A673 (cell line): Measurements from ENCODE around the gene DSCAM. TPM values are rescaled to one million over a fixed set of nuclear protein-coding genes. Genes with fewer than 3 reads are reported as not detected.

Experiments used
- BruUV-seq: library from RNA; stranded (reverse); fragments of 400-500 nt; replicated peaks from 2 replicates; lab custom pipeline; 2021; lab: Mats Ljungman, UMichigan
- CTCF ChIA-PET: fragments of 300-600 bp; sonication (Branson Sonifier 250); formaldehyde crosslinking; loops from one replicate; lab custom pipeline; 2022; ENCODE audit warnings: antibody characterized with exemption; lab: Charles Lee
- POLR2A ChIA-PET: fragments of 300-600 bp; sonication (Branson Sonifier 250); formaldehyde crosslinking; loops from one replicate; lab custom pipeline; 2022; ENCODE audit warnings: antibody characterized with exemption; ENCODE audit not compliant: low non-redundant PET; lab: Charles Lee
- DNase-seq: peaks from one replicate; pipeline ENCODE4 v3.0.0-alpha.2; 2015; ENCODE audit warnings: low spot score
- H3K27ac ChIP-seq: fragments of 200-600 bp; sonication (generic); 2 replicates; pipeline ENCODE4 v1.5.1; 2016; ENCODE audit warnings: mixed run types, low read depth, mild to moderate bottlenecking, mixed read lengths, antibody characterized with exemption, low read length; ENCODE audit not compliant: poor library complexity, severe bottlenecking
- H3K27me3 ChIP-seq: fragments of 200-600 bp; sonication (generic); replicated peaks from 2 replicates; pipeline ENCODE4 v1.6.1; 2017; ENCODE audit warnings: mixed run types, low read depth, mild to moderate bottlenecking, mixed read lengths, antibody characterized with exemption, low read length; ENCODE audit not compliant: insufficient read depth, poor library complexity
- H3K36me3 ChIP-seq: fragments of 200-600 bp; sonication (generic); 2 replicates; pipeline ENCODE4 v1.6.1; 2016; ENCODE audit warnings: mixed run types, mild to moderate bottlenecking, mixed read lengths, antibody characterized with exemption, low read length; ENCODE audit not compliant: insufficient read depth, poor library complexity, severe bottlenecking
- H3K4me1 ChIP-seq: fragments of 200-600 bp; sonication (generic); 2 replicates; pipeline ENCODE4 v1.6.1; 2017; ENCODE audit warnings: mixed run types, mild to moderate bottlenecking, mixed read lengths, antibody characterized with exemption, low read length; ENCODE audit not compliant: insufficient read depth, poor library complexity, severe bottlenecking
- H3K4me3 ChIP-seq: fragments of 200-600 bp; sonication (generic); 2 replicates; pipeline ENCODE4 v1.5.1; 2016; ENCODE audit warnings: low read depth, mixed run types, mild to moderate bottlenecking, mixed read lengths, low read length; ENCODE audit not compliant: poor library complexity, severe bottlenecking
- H3K9me3 ChIP-seq: fragments of 200-600 bp; sonication (generic); 2 replicates; pipeline ENCODE4 v1.6.1; 2016; ENCODE audit warnings: mixed run types, low read depth, mild to moderate bottlenecking, mixed read lengths, antibody characterized with exemption, low read length; ENCODE audit not compliant: poor library complexity, severe bottlenecking
- CTCF ChIP-seq: fragments of 300-800, 200-600 bp; sonication (generic); conservative IDR thresholded peaks from 2 replicates; pipeline ENCODE4 v1.5.1; 2017; ENCODE audit warnings: low read depth, mild to moderate bottlenecking, antibody characterized with exemption, low read length, moderate library complexity, mixed read lengths
- EZH2 ChIP-seq: fragments of 200-600 bp; sonication (generic); IDR thresholded peaks from 2 replicates; pipeline ENCODE4 v1.6.1; 2017; ENCODE audit warnings: borderline replicate concordance, low read depth, mild to moderate bottlenecking, mixed read lengths, antibody characterized with exemption, low read length; ENCODE audit not compliant: poor library complexity, severe bottlenecking
- intact Hi-C: fragments of 100-400 bp; cut with micrococcal nuclease; formaldehyde crosslinking; loops from one replicate; pipeline ENCODE4 v1.10.0; 2022; ENCODE audit not compliant: unreplicated experiment
- total RNA-seq: library from RNA; stranded (reverse); gene quantifications from 2 replicates; pipeline ENCODE4 v1.2.3, GENCODE V29; 2021

DSCAM gene
- total RNA-seq, 1 experiment from 2014 or later: not detected

- ChIA-PET CTCF (no interaction called here), POLR2A (no interaction called here)
- H3K4me3 ChIP-seq: no peak overlapping the region
- no peak for DNase-seq
- H3K27me3 ChIP-seq: no peaks in the 10 kb centered on the region
- H3K4me1 ChIP-seq: no peaks in the 10 kb centered on the region
- no peak for TF ChIP-seq CTCF
- peaks cover 23% of the 10 kb centered on the region for H3K9me3 ChIP-seq
- intact Hi-C loops: loop anchor here (10.0 kb wide), 1 partner anchor 60 kb away; no protein-coding TSS in a partner anchor
- H3K36me3 ChIP-seq: no peaks in the 10 kb centered on the region
- BruUV-seq: no TSS peak
- no peak overlapping the region for H3K27ac ChIP-seq
Measured at GRCh38 chr21:40294345-40294744, 552.6 kb downstream of the DSCAM start.

GRCh38 chr21:40291560-40291959 is 555.4 kb downstream of the DSCAM start:
- intact Hi-C loops: loop anchor here (10.0 kb wide), 1 partner anchor 57 kb away; no protein-coding TSS in a partner anchor
- TF ChIP-seq CTCF (no peak), EZH2 (no peak)
- Histone ChIP-seq H3K27ac (no peak overlapping the region), H3K27me3 (no peaks in the 10 kb centered on the region), H3K9me3 (peaks cover 32% of the 10 kb centered on the region), H3K4me1 (no peaks in the 10 kb centered on the region), H3K4me3 (no peak overlapping the region), H3K36me3 (no peaks in the 10 kb centered on the region)
- CTCF ChIA-PET: no interaction called here
- no peak for DNase-seq
- no TSS peak for BruUV-seq
- POLR2A ChIA-PET: no interaction called here

GRCh38 chr21:40284409-40284808 is 562.5 kb downstream of the DSCAM start:
- ChIA-PET CTCF (no interaction called here), POLR2A (no interaction called here)
- no peaks in the 10 kb centered on the region for H3K4me1 ChIP-seq
- H3K4me3 ChIP-seq: no peak overlapping the region
- BruUV-seq: no TSS peak
- H3K36me3 ChIP-seq: no peaks in the 10 kb centered on the region
- no peak for TF ChIP-seq CTCF
- no peak for TF ChIP-seq EZH2
- DNase-seq: no peak
- peaks cover 41% of the 10 kb centered on the region for H3K9me3 ChIP-seq
- H3K27me3 ChIP-seq: no peaks in the 10 kb centered on the region
- no peak overlapping the region for H3K27ac ChIP-seq
- intact Hi-C loops: no loop called here
